ENCODE measurements around the gene AKAP6. TPM values are rescaled to one million over a fixed set of nuclear protein-coding genes. Genes with fewer than 3 reads are reported as not detected.

Gene AKAP6
- total and polyA plus RNA-seq, 4 donors: 0.42 to 3.2 (median 1.7) TPM

DNA sequence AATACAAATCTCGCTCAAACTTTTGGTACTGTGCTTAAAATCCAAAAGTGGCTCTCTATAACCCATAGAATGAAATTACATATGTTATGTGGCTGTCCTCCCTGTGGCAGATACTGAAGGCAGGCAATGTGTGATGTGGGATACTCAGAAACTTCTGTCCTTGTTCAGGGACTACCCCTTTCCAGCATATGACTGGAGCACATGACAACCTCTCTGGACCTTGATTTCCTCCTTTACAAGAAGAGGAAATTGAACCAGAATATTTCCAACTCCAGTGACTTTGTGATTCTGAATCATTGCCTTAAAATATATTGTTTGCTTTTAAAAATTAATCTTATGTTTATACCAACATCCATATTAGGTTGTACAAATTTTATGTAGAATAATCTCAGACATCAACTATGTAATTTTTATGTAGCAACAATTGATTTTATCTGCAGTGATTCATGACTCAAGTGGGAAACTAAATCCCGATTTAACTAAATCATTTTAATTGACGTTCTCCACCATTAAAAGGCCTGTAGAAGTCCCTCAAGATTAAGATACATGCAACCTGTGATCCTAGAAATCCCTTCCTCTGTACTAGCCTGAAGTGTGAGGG, 162.4 kb downstream of the AKAP6 start:
- no peaks in the 10 kb centered on the region for H3K27me3 ChIP-seq (ENCODE audit: control insufficient read depth in 4 of 4, insufficient read depth in 4 of 4, low read length in 3 of 4)
- no peak for DNase-seq (ENCODE audit: low spot score)
- H3K27ac ChIP-seq (ENCODE audit: low read depth in 1 of 2, low read length in 2 of 2): no peak overlapping the region
- no peaks in the 10 kb centered on the region for H3K4me1 ChIP-seq (ENCODE audit: control insufficient read depth in 4 of 4, insufficient read depth in 4 of 4, low read length in 3 of 4)
- no peak for TF ChIP-seq HNF4A (conservative IDR thresholded peaks at IDR 0.05)
- TF ChIP-seq, protein P1, sequence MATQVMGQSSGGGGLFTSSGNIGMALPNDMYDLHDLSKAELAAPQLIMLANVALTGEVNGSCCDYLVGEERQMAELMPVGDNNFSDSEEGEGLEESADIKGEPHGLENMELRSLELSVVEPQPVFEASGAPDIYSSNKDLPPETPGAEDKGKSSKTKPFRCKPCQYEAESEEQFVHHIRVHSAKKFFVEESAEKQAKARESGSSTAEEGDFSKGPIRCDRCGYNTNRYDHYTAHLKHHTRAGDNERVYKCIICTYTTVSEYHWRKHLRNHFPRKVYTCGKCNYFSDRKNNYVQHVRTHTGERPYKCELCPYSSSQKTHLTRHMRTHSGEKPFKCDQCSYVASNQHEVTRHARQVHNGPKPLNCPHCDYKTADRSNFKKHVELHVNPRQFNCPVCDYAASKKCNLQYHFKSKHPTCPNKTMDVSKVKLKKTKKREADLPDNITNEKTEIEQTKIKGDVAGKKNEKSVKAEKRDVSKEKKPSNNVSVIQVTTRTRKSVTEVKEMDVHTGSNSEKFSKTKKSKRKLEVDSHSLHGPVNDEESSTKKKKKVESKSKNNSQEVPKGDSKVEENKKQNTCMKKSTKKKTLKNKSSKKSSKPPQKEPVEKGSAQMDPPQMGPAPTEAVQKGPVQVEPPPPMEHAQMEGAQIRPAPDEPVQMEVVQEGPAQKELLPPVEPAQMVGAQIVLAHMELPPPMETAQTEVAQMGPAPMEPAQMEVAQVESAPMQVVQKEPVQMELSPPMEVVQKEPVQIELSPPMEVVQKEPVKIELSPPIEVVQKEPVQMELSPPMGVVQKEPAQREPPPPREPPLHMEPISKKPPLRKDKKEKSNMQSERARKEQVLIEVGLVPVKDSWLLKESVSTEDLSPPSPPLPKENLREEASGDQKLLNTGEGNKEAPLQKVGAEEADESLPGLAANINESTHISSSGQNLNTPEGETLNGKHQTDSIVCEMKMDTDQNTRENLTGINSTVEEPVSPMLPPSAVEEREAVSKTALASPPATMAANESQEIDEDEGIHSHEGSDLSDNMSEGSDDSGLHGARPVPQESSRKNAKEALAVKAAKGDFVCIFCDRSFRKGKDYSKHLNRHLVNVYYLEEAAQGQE (IDR thresholded peaks at IDR 0.05): no peak
- TF ChIP-seq RXRA (IDR thresholded peaks at IDR 0.05): no peak
- no peak for TF ChIP-seq FOXA2 (IDR thresholded peaks at IDR 0.05)
- TF ChIP-seq, protein P2, sequence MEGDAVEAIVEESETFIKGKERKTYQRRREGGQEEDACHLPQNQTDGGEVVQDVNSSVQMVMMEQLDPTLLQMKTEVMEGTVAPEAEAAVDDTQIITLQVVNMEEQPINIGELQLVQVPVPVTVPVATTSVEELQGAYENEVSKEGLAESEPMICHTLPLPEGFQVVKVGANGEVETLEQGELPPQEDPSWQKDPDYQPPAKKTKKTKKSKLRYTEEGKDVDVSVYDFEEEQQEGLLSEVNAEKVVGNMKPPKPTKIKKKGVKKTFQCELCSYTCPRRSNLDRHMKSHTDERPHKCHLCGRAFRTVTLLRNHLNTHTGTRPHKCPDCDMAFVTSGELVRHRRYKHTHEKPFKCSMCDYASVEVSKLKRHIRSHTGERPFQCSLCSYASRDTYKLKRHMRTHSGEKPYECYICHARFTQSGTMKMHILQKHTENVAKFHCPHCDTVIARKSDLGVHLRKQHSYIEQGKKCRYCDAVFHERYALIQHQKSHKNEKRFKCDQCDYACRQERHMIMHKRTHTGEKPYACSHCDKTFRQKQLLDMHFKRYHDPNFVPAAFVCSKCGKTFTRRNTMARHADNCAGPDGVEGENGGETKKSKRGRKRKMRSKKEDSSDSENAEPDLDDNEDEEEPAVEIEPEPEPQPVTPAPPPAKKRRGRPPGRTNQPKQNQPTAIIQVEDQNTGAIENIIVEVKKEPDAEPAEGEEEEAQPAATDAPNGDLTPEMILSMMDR (IDR thresholded peaks at IDR 0.05; ENCODE audit: low read depth, low read length, missing input control): no peak
- TF ChIP-seq EGR1 (IDR thresholded peaks at IDR 0.05; ENCODE audit: low read depth in 2 of 2): no peak
- TF ChIP-seq, protein P3, sequence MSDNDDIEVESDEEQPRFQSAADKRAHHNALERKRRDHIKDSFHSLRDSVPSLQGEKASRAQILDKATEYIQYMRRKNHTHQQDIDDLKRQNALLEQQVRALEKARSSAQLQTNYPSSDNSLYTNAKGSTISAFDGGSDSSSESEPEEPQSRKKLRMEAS (IDR thresholded peaks at IDR 0.05): no peak
- H3K9ac ChIP-seq (ENCODE audit: low read depth in 1 of 2, low read length in 2 of 2): no peak overlapping the region
- H3K9me3 ChIP-seq (ENCODE audit: control insufficient read depth in 4 of 4, low read length in 3 of 4): no peaks in the 10 kb centered on the region
- WGBS: 79% methylated on average over 3 of the region's 3 CpGs
- no peaks in the 10 kb centered on the region for H3K36me3 ChIP-seq (ENCODE audit: control insufficient read depth in 4 of 4, insufficient read depth in 3 of 4, low read depth in 1 of 4, low read length in 3 of 4)
- H3K4me3 ChIP-seq (ENCODE audit: low read depth in 1 of 3, low read length in 3 of 3): no peak overlapping the region

DNA sequence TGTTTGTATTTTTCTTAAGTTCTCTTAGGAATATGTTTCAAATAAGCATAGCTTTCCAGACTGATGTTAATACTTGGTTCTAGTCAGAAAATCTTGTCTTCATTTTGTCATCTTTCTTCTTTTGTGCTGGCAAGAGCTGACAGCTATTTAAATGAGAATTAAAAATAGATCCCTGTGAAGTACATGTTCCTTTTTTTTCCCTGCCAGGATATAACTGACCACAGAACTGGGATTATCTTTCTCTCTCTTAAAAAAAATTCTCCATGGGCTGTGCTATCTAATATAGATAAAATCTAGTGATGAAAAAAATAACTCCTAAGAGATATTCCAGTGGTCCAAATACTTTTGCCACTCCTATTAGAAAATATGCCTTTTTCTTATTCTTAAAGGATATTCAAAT, 163.4 kb downstream of the AKAP6 start:
- no peaks in the 10 kb centered on the region for H3K27me3 ChIP-seq (ENCODE audit: control insufficient read depth in 4 of 4, insufficient read depth in 4 of 4, low read length in 3 of 4)
- H3K36me3 ChIP-seq (ENCODE audit: control insufficient read depth in 4 of 4, insufficient read depth in 3 of 4, low read depth in 1 of 4, low read length in 3 of 4): no peaks in the 10 kb centered on the region
- TF ChIP-seq SP1 (IDR thresholded peaks at IDR 0.05) (no peak), RXRA (IDR thresholded peaks at IDR 0.05) (no peak)
- DNase-seq (ENCODE audit: low spot score): no peak
- H3K4me1 ChIP-seq (ENCODE audit: control insufficient read depth in 4 of 4, insufficient read depth in 4 of 4, low read length in 3 of 4): no peaks in the 10 kb centered on the region
- no peak overlapping the region for H3K4me3 ChIP-seq (ENCODE audit: low read depth in 1 of 3, low read length in 3 of 3)
- H3K27ac ChIP-seq (ENCODE audit: low read depth in 1 of 2, low read length in 2 of 2): no peak overlapping the region
- H3K9me3 ChIP-seq (ENCODE audit: control insufficient read depth in 4 of 4, low read length in 3 of 4): no peaks in the 10 kb centered on the region
- H3K9ac ChIP-seq (ENCODE audit: low read depth in 1 of 2, low read length in 2 of 2): no peak overlapping the region

DNA sequence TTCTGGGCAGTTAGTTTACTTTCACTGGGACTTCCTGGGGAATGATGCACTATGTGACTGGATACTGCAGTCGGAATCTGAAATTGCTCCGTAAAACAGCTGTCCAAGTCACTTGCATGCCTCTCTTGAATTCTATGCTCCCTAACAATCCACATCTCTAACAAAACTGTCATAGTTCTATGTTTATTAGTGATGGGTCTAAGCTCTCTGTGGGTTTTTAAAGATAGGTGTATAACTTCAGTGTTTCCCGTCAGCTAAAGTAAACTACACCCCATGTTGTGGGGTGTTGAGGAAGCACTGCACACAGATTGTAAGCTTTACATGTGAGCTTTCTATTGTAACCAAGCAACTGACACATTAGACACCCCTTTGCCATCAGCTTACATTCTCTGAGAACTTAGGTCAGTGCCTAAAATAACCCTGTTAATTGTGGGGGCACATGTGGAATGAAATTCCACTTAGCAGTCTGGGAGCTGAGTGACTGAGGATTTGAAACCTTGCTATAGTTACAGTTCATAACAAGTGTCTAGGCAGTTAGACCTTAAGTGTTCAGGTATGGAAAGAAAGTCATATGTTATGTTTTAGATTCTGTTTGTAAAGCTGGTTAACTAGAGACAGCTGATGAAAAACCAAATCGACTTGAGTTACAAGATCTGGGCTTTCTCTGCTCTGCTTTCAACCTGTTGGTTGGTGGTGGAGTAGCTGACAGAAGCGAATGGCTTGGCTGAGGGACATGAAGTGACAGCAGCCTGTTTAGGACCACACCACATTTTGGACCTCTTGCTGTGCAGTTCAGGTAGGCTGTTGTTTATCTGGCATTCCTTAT, 165.7 kb downstream of the AKAP6 start:
- Histone ChIP-seq H3K36me3 (ENCODE audit: control insufficient read depth in 4 of 4, insufficient read depth in 3 of 4, low read depth in 1 of 4, low read length in 3 of 4) (no peaks in the 10 kb centered on the region), H3K4me3 (ENCODE audit: low read depth in 1 of 3, low read length in 3 of 3) (no peak overlapping the region), H3K27me3 (ENCODE audit: control insufficient read depth in 4 of 4, insufficient read depth in 4 of 4, low read length in 3 of 4) (no peaks in the 10 kb centered on the region), H3K4me1 (ENCODE audit: control insufficient read depth in 4 of 4, insufficient read depth in 4 of 4, low read length in 3 of 4) (no peaks in the 10 kb centered on the region), H3K9me3 (ENCODE audit: control insufficient read depth in 4 of 4, low read length in 3 of 4) (no peaks in the 10 kb centered on the region), H3K27ac (ENCODE audit: low read depth in 1 of 2, low read length in 2 of 2) (no peak overlapping the region), H3K9ac (ENCODE audit: low read depth in 1 of 2, low read length in 2 of 2) (no peak overlapping the region)
- 80% methylated on average over 5 of the region's 5 CpGs for WGBS
- no peak for DNase-seq (ENCODE audit: low spot score)
- TF ChIP-seq, protein P3 (IDR thresholded peaks at IDR 0.05): no peak
- TF ChIP-seq NR2F2 (IDR thresholded peaks at IDR 0.05) (no peak), RAD21 (IDR thresholded peaks at IDR 0.05) (no peak), SP1 (IDR thresholded peaks at IDR 0.05) (no peak), YY1 (IDR thresholded peaks at IDR 0.05) (no peak), FOXA1 (IDR thresholded peaks at IDR 0.05) (no peak), JUND (IDR thresholded peaks at IDR 0.05) (no peak), EGR1 (IDR thresholded peaks at IDR 0.05; ENCODE audit: low read depth in 2 of 2) (no peak)
- TF ChIP-seq, protein P4, sequence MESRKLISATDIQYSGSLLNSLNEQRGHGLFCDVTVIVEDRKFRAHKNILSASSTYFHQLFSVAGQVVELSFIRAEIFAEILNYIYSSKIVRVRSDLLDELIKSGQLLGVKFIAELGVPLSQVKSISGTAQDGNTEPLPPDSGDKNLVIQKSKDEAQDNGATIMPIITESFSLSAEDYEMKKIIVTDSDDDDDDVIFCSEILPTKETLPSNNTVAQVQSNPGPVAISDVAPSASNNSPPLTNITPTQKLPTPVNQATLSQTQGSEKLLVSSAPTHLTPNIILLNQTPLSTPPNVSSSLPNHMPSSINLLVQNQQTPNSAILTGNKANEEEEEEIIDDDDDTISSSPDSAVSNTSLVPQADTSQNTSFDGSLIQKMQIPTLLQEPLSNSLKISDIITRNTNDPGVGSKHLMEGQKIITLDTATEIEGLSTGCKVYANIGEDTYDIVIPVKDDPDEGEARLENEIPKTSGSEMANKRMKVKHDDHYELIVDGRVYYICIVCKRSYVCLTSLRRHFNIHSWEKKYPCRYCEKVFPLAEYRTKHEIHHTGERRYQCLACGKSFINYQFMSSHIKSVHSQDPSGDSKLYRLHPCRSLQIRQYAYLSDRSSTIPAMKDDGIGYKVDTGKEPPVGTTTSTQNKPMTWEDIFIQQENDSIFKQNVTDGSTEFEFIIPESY (IDR thresholded peaks at IDR 0.05): no peak
- TF ChIP-seq, protein P1 (IDR thresholded peaks at IDR 0.05): no peak
